Endothelial cell (in vitro differentiated cells): Measurements from ENCODE around the gene TMEM114. TPM values are rescaled to one million over a fixed set of nuclear protein-coding genes. Genes with fewer than 3 reads are reported as not detected.

Experiments used
- DNase-seq: peaks from one replicate; pipeline ENCODE4 v3.0.0; 2021; ENCODE audit warnings: low spot score
- H3K27ac Mint-ChIP-seq: one replicate; pipeline ENCODE4 v1.8.0; 2021; ENCODE audit warnings: mixed read lengths, inconsistent platforms; ENCODE audit not compliant: unreplicated experiment
- H3K27me3 Mint-ChIP-seq: one replicate; pipeline ENCODE4 v1.8.0; 2021; ENCODE audit warnings: mild to moderate bottlenecking, moderate library complexity, mixed read lengths, inconsistent platforms; ENCODE audit not compliant: unreplicated experiment
- H3K36me3 Mint-ChIP-seq: one replicate; pipeline ENCODE4 v1.8.0; 2021; ENCODE audit warnings: mild to moderate bottlenecking, low read depth, mixed read lengths, inconsistent platforms; ENCODE audit not compliant: unreplicated experiment
- H3K4me1 Mint-ChIP-seq: one replicate; pipeline ENCODE4 v1.8.0; 2021; ENCODE audit warnings: mild to moderate bottlenecking, mixed read lengths, inconsistent platforms; ENCODE audit not compliant: unreplicated experiment
- H3K4me3 Mint-ChIP-seq: one replicate; pipeline ENCODE4 v1.8.0; 2021; ENCODE audit warnings: mild to moderate bottlenecking, mixed read lengths, inconsistent platforms; ENCODE audit not compliant: unreplicated experiment
- H3K9me3 Mint-ChIP-seq: one replicate; pipeline ENCODE4 v1.8.0; 2021; ENCODE audit warnings: mixed read lengths, inconsistent platforms; ENCODE audit not compliant: unreplicated experiment
- total RNA-seq: library from RNA; stranded (reverse); fragmentation: NEBNext Ultra II Directional; extraction: Animal tissue kit (Norgen Biotek cat#: 25700); gene quantifications from one replicate; pipeline ENCODE4 v1.2.1, GENCODE V29; 2021; ENCODE audit not compliant: unreplicated experiment
- TF ChIP-seq, protein P1 (sequence below): fragments of 200-600 bp; sonication (generic); IDR thresholded peaks from one replicate; pipeline ENCODE4 v1.5.0; 2021; ENCODE audit warnings: antibody characterized with exemption; ENCODE audit not compliant: unreplicated experiment

Gene TMEM114
- total RNA-seq, 1 donor from 2014 or later = not detected

DNA sequence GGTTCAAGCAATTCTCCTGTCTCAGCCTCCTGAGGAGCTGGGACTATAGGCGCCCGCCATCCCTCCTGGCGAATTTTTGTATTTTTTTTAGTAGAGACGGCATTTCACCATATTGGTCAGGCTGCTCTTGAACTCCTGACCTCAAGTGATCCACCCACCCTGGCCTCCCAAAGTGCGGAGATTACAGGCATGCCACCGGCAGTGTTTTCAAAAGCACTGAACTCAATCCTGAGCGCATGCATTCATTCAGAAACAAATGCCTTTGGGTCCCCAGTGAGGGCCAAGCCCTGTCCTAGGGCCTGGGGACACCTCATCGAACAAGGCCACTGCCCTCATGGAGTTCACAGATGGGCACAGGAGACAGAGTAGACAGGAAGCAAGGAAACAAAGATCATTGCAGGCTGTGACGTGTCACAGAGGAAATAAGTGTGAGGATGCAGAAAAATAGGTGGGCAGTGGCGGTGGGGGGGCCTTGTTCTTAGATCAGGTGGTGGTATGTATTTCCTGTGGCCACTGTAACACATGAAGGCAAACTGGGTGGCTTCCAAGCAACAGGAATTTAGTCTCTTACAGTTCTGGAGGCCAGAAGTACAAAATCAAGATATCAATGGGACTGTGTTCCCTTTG, 12.5 kb downstream of the TMEM114 start:
- no peak for DNase-seq
- Mint-ChIP-seq H3K4me3 (no peak overlapping the region), H3K9me3 (no peaks in the 10 kb centered on the region), H3K4me1 (peaks cover 11% of the 10 kb centered on the region), H3K27ac (no peak overlapping the region), H3K36me3 (no peaks in the 10 kb centered on the region), H3K27me3 (peaks cover 4% of the 10 kb centered on the region)
- TF ChIP-seq, protein P1, sequence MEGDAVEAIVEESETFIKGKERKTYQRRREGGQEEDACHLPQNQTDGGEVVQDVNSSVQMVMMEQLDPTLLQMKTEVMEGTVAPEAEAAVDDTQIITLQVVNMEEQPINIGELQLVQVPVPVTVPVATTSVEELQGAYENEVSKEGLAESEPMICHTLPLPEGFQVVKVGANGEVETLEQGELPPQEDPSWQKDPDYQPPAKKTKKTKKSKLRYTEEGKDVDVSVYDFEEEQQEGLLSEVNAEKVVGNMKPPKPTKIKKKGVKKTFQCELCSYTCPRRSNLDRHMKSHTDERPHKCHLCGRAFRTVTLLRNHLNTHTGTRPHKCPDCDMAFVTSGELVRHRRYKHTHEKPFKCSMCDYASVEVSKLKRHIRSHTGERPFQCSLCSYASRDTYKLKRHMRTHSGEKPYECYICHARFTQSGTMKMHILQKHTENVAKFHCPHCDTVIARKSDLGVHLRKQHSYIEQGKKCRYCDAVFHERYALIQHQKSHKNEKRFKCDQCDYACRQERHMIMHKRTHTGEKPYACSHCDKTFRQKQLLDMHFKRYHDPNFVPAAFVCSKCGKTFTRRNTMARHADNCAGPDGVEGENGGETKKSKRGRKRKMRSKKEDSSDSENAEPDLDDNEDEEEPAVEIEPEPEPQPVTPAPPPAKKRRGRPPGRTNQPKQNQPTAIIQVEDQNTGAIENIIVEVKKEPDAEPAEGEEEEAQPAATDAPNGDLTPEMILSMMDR = no peak

DNA sequence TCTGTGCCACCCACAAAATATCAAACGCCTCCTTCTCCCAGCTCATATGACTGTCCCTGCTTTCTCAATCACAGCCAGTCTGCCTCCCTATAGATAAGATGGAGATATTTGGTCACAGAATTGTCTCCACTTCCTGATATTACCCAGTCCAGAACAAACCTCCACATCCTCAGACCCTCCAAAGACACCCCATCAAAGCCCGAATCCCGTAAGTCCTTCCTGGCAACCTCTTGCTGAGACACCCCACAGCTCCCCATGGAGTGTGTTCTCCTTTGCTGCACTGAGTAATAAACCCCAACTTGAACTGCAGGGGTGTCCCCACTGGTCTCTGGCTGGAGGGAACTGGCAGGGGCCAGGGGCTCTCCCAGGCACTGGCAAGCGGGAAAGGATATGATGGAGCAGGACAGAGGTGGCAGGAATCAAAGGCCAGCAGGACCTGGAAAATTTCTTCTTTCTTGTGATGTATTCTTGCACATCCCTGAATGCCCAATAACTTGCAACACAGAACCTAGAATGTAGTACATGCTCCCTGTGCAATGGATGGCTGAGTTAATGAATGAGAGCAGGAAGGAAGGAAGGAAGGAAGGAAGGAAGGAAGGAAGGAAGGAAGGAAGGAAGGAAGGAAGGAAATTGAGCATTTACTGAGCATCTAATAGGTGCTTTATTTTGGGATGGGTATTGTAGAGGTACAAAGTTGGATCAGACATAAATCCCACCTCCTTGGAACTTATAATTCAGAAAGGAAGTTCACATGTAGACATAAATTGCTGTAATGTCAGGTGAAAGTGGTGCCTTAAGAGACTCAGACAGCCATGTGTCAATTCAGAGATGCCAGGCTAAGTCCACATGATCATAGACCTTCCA, 13.9 kb downstream of the TMEM114 start:
- peaks cover 1% of the 10 kb centered on the region for H3K27me3 Mint-ChIP-seq
- peaks cover 14% of the 10 kb centered on the region for H3K4me1 Mint-ChIP-seq
- H3K27ac Mint-ChIP-seq = no peak overlapping the region
- TF ChIP-seq, protein P1 = no peak
- no peaks in the 10 kb centered on the region for H3K9me3 Mint-ChIP-seq
- DNase-seq = no peak
- no peak overlapping the region for H3K4me3 Mint-ChIP-seq
- no peaks in the 10 kb centered on the region for H3K36me3 Mint-ChIP-seq

DNA sequence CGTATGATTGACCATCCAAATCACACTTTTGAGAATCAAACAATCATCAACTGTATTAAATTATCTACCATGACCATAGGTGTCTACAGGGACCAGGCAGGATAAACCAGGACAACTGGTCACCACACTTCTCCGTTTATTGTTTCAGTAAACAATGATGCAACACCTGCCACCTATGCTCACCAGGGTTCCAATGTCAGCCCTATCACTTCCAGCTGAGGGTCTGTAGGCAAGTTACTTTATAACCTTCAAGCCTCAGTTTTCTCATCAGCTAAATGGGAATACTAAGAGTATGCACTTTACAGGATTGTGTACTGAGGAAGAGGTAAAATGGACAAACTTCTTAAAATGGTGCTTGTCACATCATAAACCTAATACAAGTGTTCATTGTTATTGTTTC, 14.9 kb downstream of the TMEM114 start:
- DNase-seq = no peak
- H3K4me1 Mint-ChIP-seq = peaks cover 23% of the 10 kb centered on the region
- H3K36me3 Mint-ChIP-seq = no peaks in the 10 kb centered on the region
- TF ChIP-seq, protein P1 = no peak
- no peak overlapping the region for H3K27ac Mint-ChIP-seq
- H3K27me3 Mint-ChIP-seq = peaks cover 1% of the 10 kb centered on the region
- H3K9me3 Mint-ChIP-seq = no peaks in the 10 kb centered on the region
- no peak overlapping the region for H3K4me3 Mint-ChIP-seq

DNA sequence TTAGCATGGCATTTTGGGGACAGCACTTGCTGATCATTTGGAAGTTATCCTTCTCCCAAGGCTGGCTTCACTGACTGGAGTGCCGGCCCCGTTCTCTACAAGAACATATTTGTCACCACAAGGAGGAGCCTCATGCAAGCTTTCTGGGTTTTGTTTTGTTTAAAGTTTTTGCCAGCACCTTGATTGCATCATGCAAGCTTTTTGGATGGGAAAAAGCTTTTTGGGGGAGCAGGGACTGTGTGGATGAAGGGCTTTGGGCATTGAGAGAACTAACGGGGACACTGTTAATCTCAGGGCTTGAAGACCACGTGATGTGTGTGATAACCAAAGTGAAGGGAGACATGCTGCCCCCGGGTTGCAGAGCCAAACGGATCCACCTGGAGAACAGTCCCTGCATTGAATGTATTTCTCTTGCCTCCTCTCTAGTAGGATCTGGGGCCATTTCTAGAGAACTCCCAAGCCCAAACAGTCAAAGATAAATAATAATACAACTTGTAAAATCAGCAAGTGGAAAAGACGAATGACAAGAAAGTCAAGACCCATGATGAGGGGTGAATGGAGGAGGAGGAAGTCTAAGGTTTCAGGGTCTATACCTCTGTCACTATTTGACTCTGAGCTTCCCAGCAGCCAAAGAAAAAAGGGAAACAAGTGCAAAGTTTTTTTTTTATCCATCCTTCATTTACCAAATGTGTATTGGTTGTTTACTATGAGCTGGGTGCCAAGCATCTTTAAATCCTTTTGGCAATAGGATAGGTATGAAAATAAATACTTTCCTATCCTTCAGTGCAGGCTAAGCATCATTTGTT, 17.2 kb downstream of the TMEM114 start:
- peak; percentile 36 for DNase-seq
- TF ChIP-seq, protein P1 = peak; percentile 57
- Mint-ChIP-seq H3K4me1 (peaks cover 23% of the 10 kb centered on the region), H3K36me3 (no peaks in the 10 kb centered on the region), H3K4me3 (no peak overlapping the region), H3K27ac (peak overlapping the region; percentile 17), H3K27me3 (peaks cover 1% of the 10 kb centered on the region), H3K9me3 (no peaks in the 10 kb centered on the region)
